Endothelial cell (in vitro differentiated cells): ENCODE data around the gene CCDC182. TPM values are rescaled to one million over a fixed set of nuclear protein-coding genes. Genes with fewer than 3 reads are reported as not detected.

Source experiments
- DNase-seq: peaks from one replicate; pipeline ENCODE4 v3.0.0; 2021; ENCODE audit warnings: low spot score
- H3K27ac Mint-ChIP-seq: one replicate; pipeline ENCODE4 v1.8.0; 2021; ENCODE audit warnings: mixed read lengths, inconsistent platforms; ENCODE audit not compliant: unreplicated experiment
- H3K27me3 Mint-ChIP-seq: one replicate; pipeline ENCODE4 v1.8.0; 2021; ENCODE audit warnings: mild to moderate bottlenecking, moderate library complexity, mixed read lengths, inconsistent platforms; ENCODE audit not compliant: unreplicated experiment
- H3K36me3 Mint-ChIP-seq: one replicate; pipeline ENCODE4 v1.8.0; 2021; ENCODE audit warnings: mild to moderate bottlenecking, low read depth, mixed read lengths, inconsistent platforms; ENCODE audit not compliant: unreplicated experiment
- H3K4me1 Mint-ChIP-seq: one replicate; pipeline ENCODE4 v1.8.0; 2021; ENCODE audit warnings: mild to moderate bottlenecking, mixed read lengths, inconsistent platforms; ENCODE audit not compliant: unreplicated experiment
- H3K4me3 Mint-ChIP-seq: one replicate; pipeline ENCODE4 v1.8.0; 2021; ENCODE audit warnings: mild to moderate bottlenecking, mixed read lengths, inconsistent platforms; ENCODE audit not compliant: unreplicated experiment
- H3K9me3 Mint-ChIP-seq: one replicate; pipeline ENCODE4 v1.8.0; 2021; ENCODE audit warnings: mixed read lengths, inconsistent platforms; ENCODE audit not compliant: unreplicated experiment
- CTCF ChIP-seq: fragments of 200-600 bp; sonication (generic); IDR thresholded peaks from one replicate; pipeline ENCODE4 v1.5.0; 2021; ENCODE audit warnings: antibody characterized with exemption; ENCODE audit not compliant: unreplicated experiment
- total RNA-seq: library from RNA; stranded (reverse); fragmentation: NEBNext Ultra II Directional; extraction: Animal tissue kit (Norgen Biotek cat#: 25700); gene quantifications from one replicate; pipeline ENCODE4 v1.2.1, GENCODE V29; 2021; ENCODE audit not compliant: unreplicated experiment

Gene CCDC182
- total RNA-seq, 1 donor from 2014 or later: not detected

DNA sequence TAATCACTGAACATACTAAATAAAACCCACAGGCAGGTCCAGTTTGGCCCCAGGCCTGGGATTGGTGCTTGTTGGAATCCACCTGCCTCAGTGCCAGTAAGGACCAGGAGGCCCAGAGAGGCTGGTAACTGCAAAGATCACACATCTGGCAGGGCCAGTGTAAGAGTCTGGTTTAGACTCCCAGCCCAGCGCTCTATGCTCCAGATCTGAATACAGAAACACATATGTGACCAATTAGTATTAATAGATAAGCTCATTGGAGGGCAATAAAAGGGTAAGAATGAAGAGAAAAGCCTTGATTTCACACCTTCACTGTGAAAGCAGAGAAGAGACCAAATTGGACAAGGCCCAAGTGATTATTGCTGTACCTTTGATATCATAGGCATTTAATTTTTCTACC lies 13.6 kb upstream of the CCDC182 start:
- H3K4me1 Mint-ChIP-seq: peaks cover 6% of the 10 kb centered on the region
- H3K27ac Mint-ChIP-seq: no peak overlapping the region
- no peaks in the 10 kb centered on the region for H3K9me3 Mint-ChIP-seq
- no peak for DNase-seq
- no peak overlapping the region for H3K4me3 Mint-ChIP-seq
- H3K36me3 Mint-ChIP-seq: no peaks in the 10 kb centered on the region
- no peaks in the 10 kb centered on the region for H3K27me3 Mint-ChIP-seq
- TF ChIP-seq CTCF: no peak

DNA sequence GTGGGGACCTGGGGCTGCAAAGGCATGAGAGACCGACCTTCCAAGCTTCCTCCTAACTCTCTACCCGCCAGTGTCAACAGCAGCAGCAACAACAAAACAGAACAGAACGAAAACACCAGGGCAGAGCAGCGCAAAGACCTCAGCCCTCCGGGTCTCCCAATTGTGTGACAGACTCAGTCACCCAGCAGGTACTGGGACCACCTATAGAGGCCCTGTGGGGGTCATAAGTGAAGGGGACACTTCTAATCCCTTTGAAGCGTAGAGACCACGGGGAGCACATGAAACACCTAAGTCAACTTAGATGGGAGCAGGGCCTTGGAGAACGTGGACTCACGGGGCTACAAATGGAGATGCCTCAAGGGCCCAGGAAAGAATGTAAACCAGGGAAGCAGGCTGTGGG lies 12.6 kb upstream of the CCDC182 start:
- TF ChIP-seq CTCF: no peak
- DNase-seq: no peak
- Mint-ChIP-seq H3K9me3 (no peaks in the 10 kb centered on the region), H3K27ac (no peak overlapping the region), H3K27me3 (no peaks in the 10 kb centered on the region), H3K4me3 (no peak overlapping the region), H3K4me1 (peaks cover 6% of the 10 kb centered on the region), H3K36me3 (no peaks in the 10 kb centered on the region)

DNA sequence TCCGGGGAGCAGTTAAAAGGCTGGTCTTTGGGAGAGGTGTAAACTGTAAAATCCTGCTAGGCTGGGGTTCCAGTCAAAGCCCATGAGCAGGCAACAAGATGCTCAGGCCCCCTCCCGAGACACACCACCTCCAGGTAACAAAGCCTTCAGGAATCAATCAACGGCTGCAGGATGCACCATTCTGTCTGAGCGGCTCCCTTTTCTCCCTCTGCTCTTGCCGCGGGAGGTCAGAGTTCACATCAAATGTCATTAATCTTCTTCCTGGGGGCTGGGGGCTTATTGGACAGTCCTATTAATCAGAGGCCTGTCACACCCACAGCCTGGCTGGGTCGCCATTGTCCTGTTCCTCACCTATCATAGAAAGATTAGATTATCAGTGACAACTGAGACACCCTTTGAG lies 11.9 kb upstream of the CCDC182 start:
- TF ChIP-seq CTCF: no peak
- no peaks in the 10 kb centered on the region for H3K27me3 Mint-ChIP-seq
- H3K4me1 Mint-ChIP-seq: peaks cover 9% of the 10 kb centered on the region
- no peak overlapping the region for H3K27ac Mint-ChIP-seq
- no peaks in the 10 kb centered on the region for H3K9me3 Mint-ChIP-seq
- no peak overlapping the region for H3K4me3 Mint-ChIP-seq
- H3K36me3 Mint-ChIP-seq: no peaks in the 10 kb centered on the region
- DNase-seq: no peak

- DNase-seq: no peak
- H3K4me1 Mint-ChIP-seq: peaks cover 23% of the 10 kb centered on the region
- H3K4me3 Mint-ChIP-seq: no peak overlapping the region
- H3K9me3 Mint-ChIP-seq: no peaks in the 10 kb centered on the region
- no peaks in the 10 kb centered on the region for H3K36me3 Mint-ChIP-seq
- H3K27ac Mint-ChIP-seq: no peak overlapping the region
- TF ChIP-seq CTCF: no peak
- H3K27me3 Mint-ChIP-seq: no peaks in the 10 kb centered on the region
Measured at GRCh38 chr17:57755480-57756070, 10.5 kb upstream of the CCDC182 start.

- DNase-seq: no peak
- no peak for TF ChIP-seq CTCF
- H3K36me3 Mint-ChIP-seq: no peaks in the 10 kb centered on the region
- peaks cover 5% of the 10 kb centered on the region for H3K27me3 Mint-ChIP-seq
- peaks cover 4% of the 10 kb centered on the region for H3K9me3 Mint-ChIP-seq
- no peak overlapping the region for H3K27ac Mint-ChIP-seq
- no peak overlapping the region for H3K4me3 Mint-ChIP-seq
- peaks cover 38% of the 10 kb centered on the region for H3K4me1 Mint-ChIP-seq
Measured at GRCh38 chr17:57752031-57752905, 7.2 kb upstream of the CCDC182 start.
